Right lobe of liver (tissue), 6 donors: Measurements from ENCODE around the gene SLC4A5. TPM values are rescaled to one million over a fixed set of nuclear protein-coding genes. Genes with fewer than 3 reads are reported as not detected.

Source experiments
- ATAC-seq, 4 donors: fragments of 200-7000 bp; cut with Tn5 transposase; one replicate each; pipeline ENCODE4 v1.9.1; 2020; ENCODE audit warnings: mild to moderate bottlenecking in 4 of 4, moderate library complexity in 4 of 4
- DNase-seq, 3 donors: peaks; one replicate each; pipeline ENCODE4 v3.0.0-alpha.2; 2020
- H3K27ac ChIP-seq, 3 donors: fragments of 200-600 bp; one replicate each; pipeline ENCODE4 v1.8.0; 2022
- H3K27me3 ChIP-seq, 2 donors: fragments of 200-600 bp; one replicate each; pipeline ENCODE4 v1.8.0; 2022
- H3K36me3 ChIP-seq, 4 donors: fragments of 200-600 bp; sonication (generic) in 1 of 4; one replicate each; pipeline versions ENCODE4 v1.5.1 to v1.8.0; 2017 to 2022; ENCODE audit warnings: control low read depth in 1 of 4
- H3K4me1 ChIP-seq, 4 donors: fragments of 200-600 bp; sonication (generic) in 1 of 4; one replicate each; pipeline versions ENCODE4 v1.5.1 to v1.8.0; 2017 to 2022; ENCODE audit warnings: control low read depth in 1 of 4
- H3K4me3 ChIP-seq, 3 donors: fragments of 200-600 bp; one replicate each; pipeline ENCODE4 v1.8.0; 2022
- H3K9me3 ChIP-seq, 4 donors: fragments of 200-600 bp; sonication (generic) in 1 of 4; one replicate each; pipeline versions ENCODE4 v1.5.1 to v1.8.0; 2017 to 2022; ENCODE audit warnings: control low read depth in 1 of 4
- POLR2A ChIP-seq: fragments of 450-650 bp; IDR thresholded peaks from one replicate; pipeline ENCODE4 v1.6.1; 2017; ENCODE audit warnings: antibody characterized with exemption, mild to moderate bottlenecking
- WGBS: methylation state at CpG from one replicate; pipeline ENCODE4 v1.1.6; 2018; ENCODE audit warnings: low coverage, low lambda C conversion rate; ENCODE audit not compliant: insufficient coverage; ENCODE audit errors: missing lambda C conversion rate; 5-methylcytosine and 5-hydroxymethylcytosine counted together
- intact Hi-C, 2 donors: fragments of 100-400 bp; cut with DNase I; formaldehyde crosslinking; loops; one replicate each; pipeline versions ENCODE4 v1.11.2 to v1.14.1; 2022
- total RNA-seq, 6 experiments: library from RNA; depleted of rRNA in 2 of 6; stranded (reverse); fragments of >200 nt in 2 of 6; fragmentation: NEBNext Ultra II Directional in 3 of 6; extraction: Animal tissue kit (Norgen Biotek cat#: 25700) in 3 of 6; gene quantifications; one replicate each; pipeline versions ENCODE4 v1.1.0 to v1.2.4, GENCODE V29; 2016 to 2023
- TF ChIP-seq, protein P1 (sequence below), 4 donors: fragments of 200-600 bp in 3 of 4; fragments of 450-650 bp in 1 of 4; IDR thresholded peaks; one replicate each; pipeline versions ENCODE4 v1.5.1 to v1.8.0; 2016 to 2022; ENCODE audit warnings: antibody characterized with exemption in 4 of 4, mild to moderate bottlenecking in 2 of 4
- donor health status: DM: no; HTN: yes; CAD: no.
- donor health status: DM: no; HTN: no; CAD: no.
- donor health status: DM: no; HTN: no; CAD: no.
- donor health status: DM: no; HTN: yes; CAD: no.
- donor health status: DM: no; HTN: yes; CAD: no.

SLC4A5 gene
- total RNA-seq, 6 experiments from 2014 or later, result 0.12 to 1.2 (median 0.68) TPM

GRCh38 chr2:74372674-74373073 lies 29.5 kb upstream of the SLC4A5 start:
- WGBS, result 96% methylated on average over 6 of the region's 6 CpGs
- H3K36me3 ChIP-seq, result peaks cover 7 to 40% (median 17%) of the 10 kb centered on the region in 4 donors
- ATAC-seq, result no peak

GRCh38 chr2:74371421-74371820 lies 28.2 kb upstream of the SLC4A5 start:
- WGBS, result 95% methylated on average over 8 of the region's 9 CpGs
- no peak for ATAC-seq
- H3K36me3 ChIP-seq, result peaks cover 8 to 49% (median 20%) of the 10 kb centered on the region in 4 donors
- DNase-seq, result no peak
- no peaks in the 10 kb centered on the region for H3K27me3 ChIP-seq
- H3K4me1 ChIP-seq, result no peaks in the 10 kb centered on the region
- no peak overlapping the region for H3K27ac ChIP-seq
- intact Hi-C loops, result no loop called here
- TF ChIP-seq, protein P1, sequence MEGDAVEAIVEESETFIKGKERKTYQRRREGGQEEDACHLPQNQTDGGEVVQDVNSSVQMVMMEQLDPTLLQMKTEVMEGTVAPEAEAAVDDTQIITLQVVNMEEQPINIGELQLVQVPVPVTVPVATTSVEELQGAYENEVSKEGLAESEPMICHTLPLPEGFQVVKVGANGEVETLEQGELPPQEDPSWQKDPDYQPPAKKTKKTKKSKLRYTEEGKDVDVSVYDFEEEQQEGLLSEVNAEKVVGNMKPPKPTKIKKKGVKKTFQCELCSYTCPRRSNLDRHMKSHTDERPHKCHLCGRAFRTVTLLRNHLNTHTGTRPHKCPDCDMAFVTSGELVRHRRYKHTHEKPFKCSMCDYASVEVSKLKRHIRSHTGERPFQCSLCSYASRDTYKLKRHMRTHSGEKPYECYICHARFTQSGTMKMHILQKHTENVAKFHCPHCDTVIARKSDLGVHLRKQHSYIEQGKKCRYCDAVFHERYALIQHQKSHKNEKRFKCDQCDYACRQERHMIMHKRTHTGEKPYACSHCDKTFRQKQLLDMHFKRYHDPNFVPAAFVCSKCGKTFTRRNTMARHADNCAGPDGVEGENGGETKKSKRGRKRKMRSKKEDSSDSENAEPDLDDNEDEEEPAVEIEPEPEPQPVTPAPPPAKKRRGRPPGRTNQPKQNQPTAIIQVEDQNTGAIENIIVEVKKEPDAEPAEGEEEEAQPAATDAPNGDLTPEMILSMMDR (IDR thresholded peaks at IDR 0.05), result no peak
- TF ChIP-seq POLR2A, result no peak
- H3K9me3 ChIP-seq, result no peaks in the 10 kb centered on the region
- no peak overlapping the region for H3K4me3 ChIP-seq

More at GRCh38 chr2:74372674-74373073, 29.5 kb upstream of the SLC4A5 start:
- no peak for DNase-seq
- Histone ChIP-seq H3K4me1 (no peaks in the 10 kb centered on the region), H3K4me3 (no peak overlapping the region), H3K9me3 (no peaks in the 10 kb centered on the region), H3K27ac (no peak overlapping the region), H3K27me3 (no peaks in the 10 kb centered on the region)
- TF ChIP-seq POLR2A, result no peak
- TF ChIP-seq, protein P1 (IDR thresholded peaks at IDR 0.05), result no peak
- intact Hi-C loops, result no loop called here

GRCh38 chr2:74369976-74370375 lies 26.8 kb upstream of the SLC4A5 start:
- no peak for DNase-seq
- TF ChIP-seq, protein P1 (IDR thresholded peaks at IDR 0.05), result no peak
- no peak for TF ChIP-seq POLR2A

DNA sequence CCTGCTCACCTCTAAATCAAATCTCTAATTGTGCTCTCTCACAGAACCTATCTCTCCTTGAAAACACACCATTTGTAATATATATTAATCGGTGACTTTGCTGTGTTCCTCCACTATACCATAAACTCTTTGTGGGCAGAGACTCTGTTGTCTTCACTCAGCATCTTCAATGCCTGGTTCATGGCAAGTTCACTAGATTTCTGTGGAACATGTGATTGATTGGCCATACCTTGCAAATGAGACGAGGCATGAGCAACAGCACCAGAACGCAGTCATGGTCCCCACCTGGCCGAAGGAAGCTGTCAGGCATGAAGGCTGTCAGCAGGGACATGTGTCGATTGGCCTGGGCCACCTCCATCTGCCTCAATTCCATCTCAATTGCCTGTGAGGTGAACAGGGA lies 25.3 kb upstream of the SLC4A5 start:
- H3K4me1 ChIP-seq, result peaks cover 0 to 9% (median 2%) of the 10 kb centered on the region in 4 donors
- DNase-seq, result no peak
- no peak for ATAC-seq
- TF ChIP-seq, protein P1 (IDR thresholded peaks at IDR 0.05), result no peak
- no peak overlapping the region for H3K27ac ChIP-seq
- no peak overlapping the region for H3K4me3 ChIP-seq
- 93% methylated on average over 2 of the region's 5 CpGs for WGBS
- intact Hi-C loops, result no loop called here
- H3K36me3 ChIP-seq, result peaks cover 8 to 63% (median 27%) of the 10 kb centered on the region in 4 donors
- H3K27me3 ChIP-seq, result no peaks in the 10 kb centered on the region
- H3K9me3 ChIP-seq, result no peaks in the 10 kb centered on the region

More at GRCh38 chr2:74369976-74370375, 26.8 kb upstream of the SLC4A5 start:
- H3K9me3 ChIP-seq, result no peaks in the 10 kb centered on the region
- H3K4me1 ChIP-seq, result peaks cover 0 to 2% (median under 1%) of the 10 kb centered on the region in 4 donors
- intact Hi-C loops, result no loop called here
- no peak overlapping the region for H3K4me3 ChIP-seq
- ATAC-seq, result no peak
- no peaks in the 10 kb centered on the region for H3K27me3 ChIP-seq
- no peak overlapping the region for H3K27ac ChIP-seq
- peaks cover 8 to 63% (median 21%) of the 10 kb centered on the region in 4 donors for H3K36me3 ChIP-seq
- 95% methylated on average over 4 of the region's 7 CpGs for WGBS

DNA sequence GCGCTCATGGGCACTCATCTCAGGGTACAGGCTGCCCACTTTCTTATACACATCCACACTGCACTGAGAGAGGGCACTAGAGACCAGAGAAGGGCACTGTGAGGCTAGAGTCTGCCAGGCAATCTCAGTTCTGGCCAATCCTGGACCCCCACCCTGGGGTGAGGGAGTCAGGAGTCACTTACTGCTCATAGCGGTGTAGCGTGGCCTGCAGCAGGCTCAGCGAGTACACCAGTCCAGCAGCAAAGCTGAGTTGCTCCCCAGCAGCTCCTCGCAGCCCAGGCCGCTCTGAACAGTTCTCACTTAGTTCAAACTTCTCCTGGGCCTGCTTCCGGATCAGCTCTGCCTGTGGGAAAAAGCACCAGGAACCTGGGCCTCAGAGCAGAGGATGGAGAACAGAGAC lies 24.6 kb upstream of the SLC4A5 start:
- H3K4me1 ChIP-seq, result peaks cover 0 to 9% (median 2%) of the 10 kb centered on the region in 4 donors
- no peak overlapping the region for H3K4me3 ChIP-seq
- 97% methylated on average over 6 of the region's 7 CpGs for WGBS
- TF ChIP-seq, protein P1 (IDR thresholded peaks at IDR 0.05), result no peak
- no peak for TF ChIP-seq POLR2A
- intact Hi-C loops, result no loop called here
- peaks cover 8 to 71% (median 30%) of the 10 kb centered on the region in 4 donors for H3K36me3 ChIP-seq
- no peak overlapping the region for H3K27ac ChIP-seq
- H3K9me3 ChIP-seq, result no peaks in the 10 kb centered on the region
- no peaks in the 10 kb centered on the region for H3K27me3 ChIP-seq
- DNase-seq (no peak), ATAC-seq (no peak)
